ENCODE measurements around the gene ACBD4.

Gene ACBD4

GRCh38 chr17:45149669-45150664 lies 14.5 kb downstream of the ACBD4 start:
- in situ Hi-C loops (cut with MboI; ENCODE audit: low sequenced_read_pairs): no loop called here

- in situ Hi-C loops (cut with MboI; ENCODE audit: low sequenced_read_pairs): no loop called here
Observed at GRCh38 chr17:45150911-45151809, 15.7 kb downstream of the ACBD4 start.

DNA sequence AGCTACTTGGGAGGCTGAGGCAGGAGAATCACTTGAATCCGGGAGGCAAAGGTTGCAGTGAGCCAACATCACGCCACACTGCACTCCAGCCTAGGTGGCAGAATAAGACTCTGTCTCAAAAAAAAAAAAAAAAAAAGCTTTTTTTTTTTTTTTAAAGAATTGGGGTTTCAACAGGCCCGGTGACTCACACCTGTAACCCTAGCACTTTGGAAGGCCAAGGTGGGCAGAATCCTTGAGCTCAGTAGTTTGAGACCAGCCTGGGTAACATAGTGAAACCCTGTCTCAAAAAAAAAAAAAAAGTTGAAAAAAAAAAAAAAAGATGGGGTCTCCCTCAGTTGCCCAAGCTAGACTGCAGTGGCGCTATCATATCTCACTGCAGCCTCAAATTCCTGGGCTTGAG lies 19.5 kb downstream of the ACBD4 start:
- in situ Hi-C loops (cut with MboI; ENCODE audit: low sequenced_read_pairs): no loop called here

DNA sequence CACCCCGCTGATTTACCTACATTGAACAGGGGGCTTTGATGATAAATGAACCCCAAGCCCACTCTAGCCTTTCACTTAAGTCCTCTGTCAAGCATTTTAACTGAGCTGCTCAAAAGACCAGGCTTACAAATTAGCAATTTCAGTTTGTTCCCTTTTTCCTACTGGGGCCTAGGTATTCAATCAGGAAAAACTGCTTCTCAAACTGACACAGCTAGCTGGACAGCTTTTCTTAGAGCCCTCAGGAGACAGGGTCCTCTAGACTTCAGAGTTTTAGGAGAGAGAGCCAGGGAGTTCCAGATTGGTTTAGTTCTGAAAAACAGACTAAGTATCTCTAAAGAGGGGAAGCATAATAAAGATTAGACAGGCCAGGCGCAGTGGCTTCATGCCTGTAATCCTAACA lies 20.0 kb downstream of the ACBD4 start:
- in situ Hi-C loops (cut with MboI; ENCODE audit: low sequenced_read_pairs): no loop called here

GRCh38 chr17:45156242-45156641 lies 20.8 kb downstream of the ACBD4 start:
- in situ Hi-C loops (cut with MboI; ENCODE audit: low sequenced_read_pairs): no loop called here

- in situ Hi-C loops (cut with MboI; ENCODE audit: low sequenced_read_pairs): no loop called here
Observed at GRCh38 chr17:45160447-45161287, 25.2 kb downstream of the ACBD4 start.

GRCh38 chr17:45161288-45162024 lies 26.0 kb downstream of the ACBD4 start, which contains the start of gene HEXIM2:
HEXIM2 (plus strand) TSS chr17:45161875; CDS start chr17:45162794, 919 bp downstream.
- in situ Hi-C loops (cut with MboI; ENCODE audit: low sequenced_read_pairs): no loop called here

DNA sequence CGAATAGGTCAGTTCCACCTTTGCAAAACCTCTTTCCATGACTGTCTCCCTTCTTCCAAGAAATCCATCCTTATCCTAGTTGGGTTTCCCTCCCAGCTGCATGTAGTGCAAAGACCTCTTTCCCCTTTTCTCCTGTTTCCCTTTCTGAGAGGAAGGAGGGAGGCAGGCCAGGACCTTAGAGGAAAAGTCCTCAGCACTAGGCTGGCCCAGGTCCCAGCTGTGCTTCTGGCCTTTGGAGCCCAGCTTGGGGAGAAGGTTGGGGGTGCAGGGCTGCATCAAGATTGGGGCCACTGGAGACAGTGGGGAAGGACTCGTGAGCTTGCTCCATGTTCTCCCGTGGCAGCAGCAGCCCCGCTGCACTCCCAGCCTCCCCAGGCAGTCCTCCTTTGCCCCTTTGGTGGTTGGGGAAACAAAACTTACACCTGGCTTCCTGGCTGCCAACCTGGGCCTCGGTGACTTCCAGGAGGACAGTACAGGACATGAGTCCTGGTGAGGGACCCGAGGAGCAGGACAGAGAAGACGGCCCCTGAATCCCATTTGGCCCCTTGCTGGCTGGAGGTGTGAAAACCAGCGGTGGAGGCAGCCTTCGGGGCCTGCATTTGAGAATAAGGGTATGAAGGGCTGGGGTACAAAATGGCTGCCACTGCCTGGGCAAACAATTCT lies 26.7 kb downstream of the ACBD4 start:
- in situ Hi-C loops (cut with MboI; ENCODE audit: low sequenced_read_pairs): no loop called here

GRCh38 chr17:45164734-45165269 lies 29.3 kb downstream of the ACBD4 start:
- in situ Hi-C loops (cut with MboI; ENCODE audit: low sequenced_read_pairs): no loop called here

DNA sequence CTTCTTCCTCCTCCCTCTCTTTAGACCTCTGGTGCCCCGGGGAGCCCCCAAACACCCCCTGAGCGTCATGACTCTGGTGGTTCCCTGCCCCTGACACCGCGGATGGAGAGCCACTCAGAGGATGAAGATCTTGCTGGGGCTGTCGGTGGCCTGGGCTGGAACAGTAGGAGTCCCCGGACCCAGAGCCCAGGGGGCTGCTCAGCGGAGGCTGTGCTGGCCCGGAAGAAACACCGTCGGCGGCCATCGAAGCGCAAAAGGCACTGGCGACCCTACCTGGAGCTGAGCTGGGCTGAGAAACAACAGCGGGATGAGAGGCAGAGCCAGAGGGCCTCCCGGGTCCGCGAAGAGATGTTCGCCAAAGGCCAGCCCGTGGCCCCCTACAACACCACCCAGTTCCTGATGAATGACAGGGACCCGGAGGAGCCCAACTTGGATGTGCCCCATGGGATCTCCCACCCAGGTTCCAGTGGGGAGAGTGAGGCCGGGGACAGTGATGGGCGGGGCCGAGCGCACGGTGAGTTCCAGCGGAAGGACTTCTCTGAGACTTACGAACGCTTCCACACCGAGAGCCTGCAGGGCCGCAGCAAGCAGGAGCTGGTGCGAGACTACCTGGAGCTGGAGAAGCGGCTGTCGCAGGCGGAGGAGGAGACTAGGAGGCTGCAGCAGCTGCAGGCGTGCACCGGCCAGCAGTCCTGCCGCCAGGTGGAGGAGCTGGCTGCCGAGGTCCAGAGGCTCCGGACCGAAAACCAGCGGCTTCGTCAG lies 33.7 kb downstream of the ACBD4 start:
- in situ Hi-C loops (cut with MboI; ENCODE audit: low sequenced_read_pairs): no loop called here

- in situ Hi-C loops (cut with MboI; ENCODE audit: low sequenced_read_pairs): no loop called here
Observed at GRCh38 chr17:45170280-45170930, 34.9 kb downstream of the ACBD4 start.

DNA sequence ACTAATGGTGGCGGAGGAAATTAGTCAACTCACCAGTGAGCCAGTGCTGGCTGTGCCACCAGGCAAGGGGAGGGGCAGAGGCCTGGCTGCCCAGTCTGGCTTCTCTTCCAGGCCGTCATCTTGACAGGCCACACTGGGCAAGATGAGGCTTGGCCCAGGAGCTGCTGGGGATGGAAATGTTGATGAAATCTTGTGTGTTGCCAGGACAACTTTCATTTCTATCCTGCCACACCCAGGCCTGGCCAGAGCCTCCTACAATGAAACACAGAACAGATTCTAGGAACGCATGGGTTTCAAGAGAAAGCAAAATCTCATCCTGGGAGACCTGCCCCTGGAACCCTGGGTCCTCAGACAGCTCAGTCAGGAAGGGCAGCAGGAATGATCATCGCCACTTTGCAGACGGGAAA lies 35.4 kb downstream of the ACBD4 start:
- in situ Hi-C loops (cut with MboI; ENCODE audit: low sequenced_read_pairs): no loop called here

GRCh38 chr17:45171338-45172231 lies 36.1 kb downstream of the ACBD4 start:
- in situ Hi-C loops (cut with MboI; ENCODE audit: low sequenced_read_pairs): no loop called here

DNA sequence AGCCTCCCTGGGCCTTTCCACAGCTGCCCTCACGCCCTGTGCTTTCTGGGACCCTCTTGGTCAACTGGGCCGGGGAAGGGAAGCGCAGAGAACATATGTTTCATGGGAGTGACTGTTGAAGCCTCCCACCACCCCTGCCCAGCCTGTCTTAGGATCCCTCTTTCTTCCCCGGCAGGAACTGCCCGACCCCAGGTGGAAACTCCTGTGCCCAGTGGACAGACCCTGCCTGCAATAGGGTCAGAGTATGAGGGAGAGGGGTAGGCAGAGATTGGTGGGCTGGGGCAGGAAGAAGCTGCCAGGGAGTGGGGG lies 36.7 kb downstream of the ACBD4 start:
- in situ Hi-C loops (cut with MboI; ENCODE audit: low sequenced_read_pairs): no loop called here

DNA sequence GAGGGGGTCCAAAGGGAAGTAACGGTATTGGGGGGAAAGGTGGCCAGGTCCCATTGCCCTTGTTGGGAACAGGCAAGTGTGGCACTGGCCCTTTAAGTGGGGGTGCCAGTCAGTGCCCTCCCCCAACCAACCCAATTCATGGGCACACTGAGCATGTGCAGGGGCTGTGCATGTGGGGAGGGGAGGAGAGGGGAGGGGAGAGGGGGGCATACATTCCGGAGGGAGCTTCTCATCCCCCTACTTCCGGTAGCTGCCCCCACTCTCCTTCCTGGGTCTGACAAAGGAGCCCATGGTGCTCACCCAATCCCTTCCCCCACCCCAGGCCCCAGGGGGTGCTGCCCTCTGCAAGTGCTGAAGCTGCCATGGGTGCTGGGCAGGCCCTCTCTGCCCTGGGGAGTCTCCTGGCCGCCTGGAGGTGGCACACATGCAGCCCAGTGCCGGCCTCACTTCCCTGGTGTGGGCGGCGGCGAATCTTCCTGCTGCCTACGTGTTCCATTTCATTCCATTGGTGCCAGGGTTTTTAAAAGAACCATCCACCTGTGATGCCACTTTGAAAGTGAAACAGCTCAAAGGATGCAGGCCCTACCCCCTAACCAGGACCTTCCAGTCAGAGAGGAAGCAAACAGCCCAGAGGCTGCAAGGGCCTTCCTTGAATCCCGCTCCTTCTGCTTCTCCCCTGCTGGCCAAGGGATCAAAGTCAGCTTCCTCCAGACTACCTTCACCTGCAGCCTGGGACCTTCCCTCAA lies 37.2 kb downstream of the ACBD4 start:
- in situ Hi-C loops (cut with MboI; ENCODE audit: low sequenced_read_pairs): no loop called here

- in situ Hi-C loops (cut with MboI; ENCODE audit: low sequenced_read_pairs): no loop called here
Observed at GRCh38 chr17:45175759-45176115, 40.2 kb downstream of the ACBD4 start.
